Measurements from ENCODE around the gene LETMD1. TPM values are rescaled to one million over a fixed set of nuclear protein-coding genes. Genes with fewer than 3 reads are reported as not detected.

The LETMD1 gene
- total and polyA plus RNA-seq, 9 of the 15 experiments (the other 6 are each of a cell fraction or from before 2014, with no cell fraction given), result 58.7 to 163 (median 75.4) TPM

DNA sequence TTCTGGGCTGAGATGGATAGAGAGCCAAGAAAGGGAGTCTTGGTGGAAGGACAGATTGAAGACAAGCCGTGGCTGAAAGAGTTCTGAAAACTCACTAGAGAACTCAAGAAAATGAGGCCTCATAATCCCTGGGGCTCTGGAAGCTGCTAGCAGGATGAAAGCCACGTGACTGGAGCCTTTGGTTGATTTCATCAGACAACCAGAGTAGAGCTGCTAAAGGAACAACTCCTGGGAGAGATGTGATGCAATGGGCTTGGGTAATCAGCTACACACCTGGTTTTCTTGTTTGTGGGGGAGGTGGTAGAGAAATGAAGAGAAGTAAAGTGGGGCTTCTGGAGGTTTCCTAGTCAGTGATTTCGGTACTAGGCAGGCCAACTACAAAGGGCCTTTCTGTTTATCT, 21.9 kb downstream of the LETMD1 start (continued):
- TF ChIP-seq, protein P1, sequence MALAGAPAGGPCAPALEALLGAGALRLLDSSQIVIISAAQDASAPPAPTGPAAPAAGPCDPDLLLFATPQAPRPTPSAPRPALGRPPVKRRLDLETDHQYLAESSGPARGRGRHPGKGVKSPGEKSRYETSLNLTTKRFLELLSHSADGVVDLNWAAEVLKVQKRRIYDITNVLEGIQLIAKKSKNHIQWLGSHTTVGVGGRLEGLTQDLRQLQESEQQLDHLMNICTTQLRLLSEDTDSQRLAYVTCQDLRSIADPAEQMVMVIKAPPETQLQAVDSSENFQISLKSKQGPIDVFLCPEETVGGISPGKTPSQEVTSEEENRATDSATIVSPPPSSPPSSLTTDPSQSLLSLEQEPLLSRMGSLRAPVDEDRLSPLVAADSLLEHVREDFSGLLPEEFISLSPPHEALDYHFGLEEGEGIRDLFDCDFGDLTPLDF (CRISPR knock-in tag; IDR thresholded peaks at IDR 0.05), result no peak
- TF ChIP-seq NR4A1 (CRISPR knock-in tag; IDR thresholded peaks at IDR 0.05) (no peak), NR4A1 (tag; IDR thresholded peaks at IDR 0.05) (no peak), MAFF (IDR thresholded peaks at IDR 0.05; ENCODE audit: low read length) (no peak), MYC (IDR thresholded peaks at IDR 0.05; ENCODE audit: low read depth, low read length) (peak; percentile 85), MYC (CRISPR knock-in tag; IDR thresholded peaks at IDR 0.05; ENCODE audit: borderline replicate concordance, low read depth) (no peak), MAZ (CRISPR knock-in tag; conservative IDR thresholded peaks at IDR 0.05 in 1 of 2, IDR thresholded peaks at IDR 0.05 in 1 of 2) (no peak), FUS (optimal IDR thresholded peaks at IDR 0.05; ENCODE audit: low read depth, low read length) (no peak), CBX3 (IDR thresholded peaks at IDR 0.05; ENCODE audit: borderline replicate concordance in 1 of 2, low read length in 2 of 2) (no peak)
- TF ChIP-seq, protein P2, sequence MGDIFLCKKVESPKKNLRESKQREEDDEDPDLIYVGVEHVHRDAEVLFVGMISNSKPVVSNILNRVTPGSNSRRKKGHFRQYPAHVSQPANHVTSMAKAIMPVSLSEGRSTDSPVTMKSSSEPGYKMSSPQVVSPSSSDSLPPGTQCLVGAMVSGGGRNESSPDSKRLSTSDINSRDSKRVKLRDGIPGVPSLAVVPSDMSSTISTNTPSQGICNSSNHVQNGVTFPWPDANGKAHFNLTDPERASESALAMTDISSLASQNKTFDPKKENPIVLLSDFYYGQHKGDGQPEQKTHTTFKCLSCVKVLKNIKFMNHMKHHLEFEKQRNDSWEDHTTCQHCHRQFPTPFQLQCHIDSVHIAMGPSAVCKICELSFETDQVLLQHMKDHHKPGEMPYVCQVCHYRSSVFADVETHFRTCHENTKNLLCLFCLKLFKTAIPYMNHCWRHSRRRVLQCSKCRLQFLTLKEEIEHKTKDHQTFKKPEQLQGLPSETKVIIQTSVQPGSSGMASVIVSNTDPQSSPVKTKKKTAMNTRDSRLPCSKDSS (IDR thresholded peaks at IDR 0.05; ENCODE audit: low read depth, partially characterized antibody), result no peak
- TF ChIP-seq, protein P3, sequence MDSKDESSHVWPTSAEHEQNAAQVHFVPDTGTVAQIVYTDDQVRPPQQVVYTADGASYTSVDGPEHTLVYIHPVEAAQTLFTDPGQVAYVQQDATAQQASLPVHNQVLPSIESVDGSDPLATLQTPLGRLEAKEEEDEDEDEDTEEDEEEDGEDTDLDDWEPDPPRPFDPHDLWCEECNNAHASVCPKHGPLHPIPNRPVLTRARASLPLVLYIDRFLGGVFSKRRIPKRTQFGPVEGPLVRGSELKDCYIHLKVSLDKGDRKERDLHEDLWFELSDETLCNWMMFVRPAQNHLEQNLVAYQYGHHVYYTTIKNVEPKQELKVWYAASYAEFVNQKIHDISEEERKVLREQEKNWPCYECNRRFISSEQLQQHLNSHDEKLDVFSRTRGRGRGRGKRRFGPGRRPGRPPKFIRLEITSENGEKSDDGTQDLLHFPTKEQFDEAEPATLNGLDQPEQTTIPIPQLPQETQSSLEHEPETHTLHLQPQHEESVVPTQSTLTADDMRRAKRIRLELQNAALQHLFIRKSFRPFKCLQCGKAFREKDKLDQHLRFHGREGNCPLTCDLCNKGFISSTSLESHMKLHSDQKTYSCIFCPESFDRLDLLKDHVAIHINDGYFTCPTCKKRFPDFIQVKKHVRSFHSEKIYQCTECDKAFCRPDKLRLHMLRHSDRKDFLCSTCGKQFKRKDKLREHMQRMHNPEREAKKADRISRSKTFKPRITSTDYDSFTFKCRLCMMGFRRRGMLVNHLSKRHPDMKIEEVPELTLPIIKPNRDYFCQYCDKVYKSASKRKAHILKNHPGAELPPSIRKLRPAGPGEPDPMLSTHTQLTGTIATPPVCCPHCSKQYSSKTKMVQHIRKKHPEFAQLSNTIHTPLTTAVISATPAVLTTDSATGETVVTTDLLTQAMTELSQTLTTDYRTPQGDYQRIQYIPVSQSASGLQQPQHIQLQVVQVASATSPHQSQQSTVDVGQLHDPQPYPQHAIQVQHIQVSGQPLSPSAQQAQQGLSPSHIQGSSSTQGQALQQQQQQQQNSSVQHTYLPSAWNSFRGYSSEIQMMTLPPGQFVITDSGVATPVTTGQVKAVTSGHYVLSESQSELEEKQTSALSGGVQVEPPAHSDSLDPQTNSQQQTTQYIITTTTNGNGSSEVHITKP (IDR thresholded peaks at IDR 0.05; ENCODE audit: partially characterized antibody), result no peak
- TF ChIP-seq, protein P4, sequence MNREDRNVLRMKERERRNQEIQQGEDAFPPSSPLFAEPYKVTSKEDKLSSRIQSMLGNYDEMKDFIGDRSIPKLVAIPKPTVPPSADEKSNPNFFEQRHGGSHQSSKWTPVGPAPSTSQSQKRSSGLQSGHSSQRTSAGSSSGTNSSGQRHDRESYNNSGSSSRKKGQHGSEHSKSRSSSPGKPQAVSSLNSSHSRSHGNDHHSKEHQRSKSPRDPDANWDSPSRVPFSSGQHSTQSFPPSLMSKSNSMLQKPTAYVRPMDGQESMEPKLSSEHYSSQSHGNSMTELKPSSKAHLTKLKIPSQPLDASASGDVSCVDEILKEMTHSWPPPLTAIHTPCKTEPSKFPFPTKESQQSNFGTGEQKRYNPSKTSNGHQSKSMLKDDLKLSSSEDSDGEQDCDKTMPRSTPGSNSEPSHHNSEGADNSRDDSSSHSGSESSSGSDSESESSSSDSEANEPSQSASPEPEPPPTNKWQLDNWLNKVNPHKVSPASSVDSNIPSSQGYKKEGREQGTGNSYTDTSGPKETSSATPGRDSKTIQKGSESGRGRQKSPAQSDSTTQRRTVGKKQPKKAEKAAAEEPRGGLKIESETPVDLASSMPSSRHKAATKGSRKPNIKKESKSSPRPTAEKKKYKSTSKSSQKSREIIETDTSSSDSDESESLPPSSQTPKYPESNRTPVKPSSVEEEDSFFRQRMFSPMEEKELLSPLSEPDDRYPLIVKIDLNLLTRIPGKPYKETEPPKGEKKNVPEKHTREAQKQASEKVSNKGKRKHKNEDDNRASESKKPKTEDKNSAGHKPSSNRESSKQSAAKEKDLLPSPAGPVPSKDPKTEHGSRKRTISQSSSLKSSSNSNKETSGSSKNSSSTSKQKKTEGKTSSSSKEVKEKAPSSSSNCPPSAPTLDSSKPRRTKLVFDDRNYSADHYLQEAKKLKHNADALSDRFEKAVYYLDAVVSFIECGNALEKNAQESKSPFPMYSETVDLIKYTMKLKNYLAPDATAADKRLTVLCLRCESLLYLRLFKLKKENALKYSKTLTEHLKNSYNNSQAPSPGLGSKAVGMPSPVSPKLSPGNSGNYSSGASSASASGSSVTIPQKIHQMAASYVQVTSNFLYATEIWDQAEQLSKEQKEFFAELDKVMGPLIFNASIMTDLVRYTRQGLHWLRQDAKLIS (CRISPR knock-in tag; IDR thresholded peaks at IDR 0.05), result no peak
- TF ChIP-seq, protein P5, sequence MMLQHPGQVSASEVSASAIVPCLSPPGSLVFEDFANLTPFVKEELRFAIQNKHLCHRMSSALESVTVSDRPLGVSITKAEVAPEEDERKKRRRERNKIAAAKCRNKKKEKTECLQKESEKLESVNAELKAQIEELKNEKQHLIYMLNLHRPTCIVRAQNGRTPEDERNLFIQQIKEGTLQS (IDR thresholded peaks at IDR 0.05), result peak; percentile 90
- TF ChIP-seq, protein P5 (CRISPR knock-in tag; conservative IDR thresholded peaks at IDR 0.05), result no peak

Data from K562 (cell line).